Mammary epithelial cell (primary cell): ENCODE data around the gene TMEM92.

Experiments
- EZH2 ChIP-seq: IDR thresholded peaks from 2 replicates; pipeline ENCODE4 v1.6.1; 2012; ENCODE audit warnings: low read length, inconsistent platforms, borderline replicate concordance
- TF ChIP-seq, protein P1 (sequence below), 2 donors: IDR thresholded peaks in 1 of 2; conservative IDR thresholded peaks in 1 of 2; 2 replicates each; pipeline ENCODE4 v1.5.1; 2011 to 2012; ENCODE audit warnings: inconsistent platforms in 2 of 2, low read length in 2 of 2, mild to moderate bottlenecking in 2 of 2, control low read depth in 1 of 2, low read depth in 1 of 2; ENCODE audit not compliant: insufficient read depth in 1 of 2; ENCODE audit errors: extremely low read depth in 1 of 2

DNA sequence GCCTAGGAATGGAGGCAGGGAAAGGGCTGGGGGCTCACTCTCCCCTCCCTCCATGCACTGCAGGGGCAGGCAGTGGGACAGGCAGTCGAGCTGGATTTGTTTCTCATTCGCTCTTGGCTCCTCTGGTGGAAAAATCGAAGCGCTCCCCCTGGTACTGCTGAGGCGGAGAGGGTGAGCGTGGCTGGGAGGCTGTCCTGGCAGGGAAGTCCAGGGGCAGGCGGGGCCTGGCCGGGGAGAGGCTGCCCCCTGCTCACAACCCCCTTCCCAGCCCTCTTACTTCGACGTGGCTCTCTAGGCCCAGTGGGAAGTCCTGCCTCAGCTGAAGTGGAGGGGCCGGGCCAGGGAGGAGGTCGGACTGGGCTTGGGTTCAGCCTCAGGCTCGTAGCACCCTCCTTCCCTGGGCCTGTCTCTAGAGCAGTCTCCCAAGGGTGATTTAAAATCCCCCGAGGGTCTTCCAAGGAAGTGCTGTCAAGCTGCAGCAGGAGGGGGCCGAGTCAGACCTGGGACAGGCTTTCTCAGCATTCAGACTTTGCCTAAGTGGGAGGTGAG is 16.5 kb upstream of the TMEM92 start:
- no peak for TF ChIP-seq EZH2
- TF ChIP-seq, protein P1, sequence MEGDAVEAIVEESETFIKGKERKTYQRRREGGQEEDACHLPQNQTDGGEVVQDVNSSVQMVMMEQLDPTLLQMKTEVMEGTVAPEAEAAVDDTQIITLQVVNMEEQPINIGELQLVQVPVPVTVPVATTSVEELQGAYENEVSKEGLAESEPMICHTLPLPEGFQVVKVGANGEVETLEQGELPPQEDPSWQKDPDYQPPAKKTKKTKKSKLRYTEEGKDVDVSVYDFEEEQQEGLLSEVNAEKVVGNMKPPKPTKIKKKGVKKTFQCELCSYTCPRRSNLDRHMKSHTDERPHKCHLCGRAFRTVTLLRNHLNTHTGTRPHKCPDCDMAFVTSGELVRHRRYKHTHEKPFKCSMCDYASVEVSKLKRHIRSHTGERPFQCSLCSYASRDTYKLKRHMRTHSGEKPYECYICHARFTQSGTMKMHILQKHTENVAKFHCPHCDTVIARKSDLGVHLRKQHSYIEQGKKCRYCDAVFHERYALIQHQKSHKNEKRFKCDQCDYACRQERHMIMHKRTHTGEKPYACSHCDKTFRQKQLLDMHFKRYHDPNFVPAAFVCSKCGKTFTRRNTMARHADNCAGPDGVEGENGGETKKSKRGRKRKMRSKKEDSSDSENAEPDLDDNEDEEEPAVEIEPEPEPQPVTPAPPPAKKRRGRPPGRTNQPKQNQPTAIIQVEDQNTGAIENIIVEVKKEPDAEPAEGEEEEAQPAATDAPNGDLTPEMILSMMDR (conservative IDR thresholded peaks at IDR 0.05 in 1 of 2, IDR thresholded peaks at IDR 0.05 in 1 of 2; ENCODE audit: extremely low read depth in 1 of 2, insufficient read depth in 1 of 2, low read depth in 1 of 2, low read length in 2 of 2) = no peak
